ENCODE results near the gene NOD1. TPM values are rescaled to one million over a fixed set of nuclear protein-coding genes. Genes with fewer than 3 reads are reported as not detected.
"Not testable (repeated sequence)": the region's sequence is repeated elsewhere in the genome, so short reads cannot be mapped to it uniquely, and the experiment has no call there.

Gene NOD1, protein sequence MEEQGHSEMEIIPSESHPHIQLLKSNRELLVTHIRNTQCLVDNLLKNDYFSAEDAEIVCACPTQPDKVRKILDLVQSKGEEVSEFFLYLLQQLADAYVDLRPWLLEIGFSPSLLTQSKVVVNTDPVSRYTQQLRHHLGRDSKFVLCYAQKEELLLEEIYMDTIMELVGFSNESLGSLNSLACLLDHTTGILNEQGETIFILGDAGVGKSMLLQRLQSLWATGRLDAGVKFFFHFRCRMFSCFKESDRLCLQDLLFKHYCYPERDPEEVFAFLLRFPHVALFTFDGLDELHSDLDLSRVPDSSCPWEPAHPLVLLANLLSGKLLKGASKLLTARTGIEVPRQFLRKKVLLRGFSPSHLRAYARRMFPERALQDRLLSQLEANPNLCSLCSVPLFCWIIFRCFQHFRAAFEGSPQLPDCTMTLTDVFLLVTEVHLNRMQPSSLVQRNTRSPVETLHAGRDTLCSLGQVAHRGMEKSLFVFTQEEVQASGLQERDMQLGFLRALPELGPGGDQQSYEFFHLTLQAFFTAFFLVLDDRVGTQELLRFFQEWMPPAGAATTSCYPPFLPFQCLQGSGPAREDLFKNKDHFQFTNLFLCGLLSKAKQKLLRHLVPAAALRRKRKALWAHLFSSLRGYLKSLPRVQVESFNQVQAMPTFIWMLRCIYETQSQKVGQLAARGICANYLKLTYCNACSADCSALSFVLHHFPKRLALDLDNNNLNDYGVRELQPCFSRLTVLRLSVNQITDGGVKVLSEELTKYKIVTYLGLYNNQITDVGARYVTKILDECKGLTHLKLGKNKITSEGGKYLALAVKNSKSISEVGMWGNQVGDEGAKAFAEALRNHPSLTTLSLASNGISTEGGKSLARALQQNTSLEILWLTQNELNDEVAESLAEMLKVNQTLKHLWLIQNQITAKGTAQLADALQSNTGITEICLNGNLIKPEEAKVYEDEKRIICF
- 10 to 100 TPM; 16.2 to 47.0 TPM for total RNA-seq

DNA sequence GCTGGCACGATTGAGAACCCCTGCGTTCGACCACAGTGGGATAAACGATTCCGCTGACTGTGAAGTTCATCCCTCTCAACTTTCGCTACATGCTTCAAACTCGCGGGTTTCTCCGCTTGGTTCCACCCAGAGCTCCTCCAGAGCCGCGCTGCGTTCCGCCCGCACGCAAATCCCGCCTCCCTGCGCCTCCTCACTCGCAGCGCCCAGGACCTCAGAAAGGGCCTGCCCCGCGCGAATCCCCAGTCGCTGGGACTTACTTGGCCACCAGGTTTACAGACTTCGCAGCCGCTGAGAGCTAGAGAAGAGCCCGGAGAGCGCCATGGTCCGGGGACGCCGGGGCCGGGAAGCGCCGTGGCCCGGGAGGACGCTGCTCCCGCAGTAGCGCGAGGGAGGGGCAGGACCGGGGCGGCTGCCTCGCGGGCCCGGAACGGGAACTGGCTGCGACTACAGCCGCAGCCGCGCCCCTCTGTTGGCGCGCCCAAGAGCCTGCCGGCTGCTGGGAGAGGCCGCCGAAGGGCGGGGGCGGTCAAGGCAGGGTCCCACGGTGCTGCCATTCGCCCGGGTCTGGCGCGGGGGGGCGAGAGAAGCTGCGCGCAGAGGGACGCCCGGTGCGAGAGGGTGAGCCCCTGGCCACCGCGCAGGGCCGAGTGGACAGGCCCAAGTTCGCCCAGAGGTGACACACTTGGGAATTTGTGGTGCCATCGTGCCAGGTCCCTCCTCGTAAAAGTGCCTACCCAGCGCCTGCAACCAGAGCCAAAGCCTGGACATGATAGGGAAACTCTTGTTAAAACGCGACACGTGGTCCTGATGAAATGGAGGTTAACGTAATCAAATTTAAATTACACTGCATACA lies at the start of gene NOD1:
NOD1 (minus strand) TSS at position 436 of the 853 bp plus-strand sequence. CDS start 21,863 bp downstream, outside the sequence.
- Histone ChIP-seq H3K4me1 (ENCODE audit: control insufficient read depth in 1 of 2, low read depth in 2 of 2) (peaks cover 17 to 53% of the 10 kb centered on the region in 2 donors), H3K27me3 (replicated peaks; ENCODE audit: insufficient read depth) (no peaks in the 10 kb centered on the region), H3K36me3 (no peaks in the 10 kb centered on the region), H3K4me3 (peak within 1 kb of the TSS; percentile 81), H3K9me3 (no peaks in the 10 kb centered on the region), H3K27ac (peak within 1 kb of the TSS; percentile 91 to 94)
- no peak for DNase-seq (ENCODE audit: low spot score)
- TF ChIP-seq, protein P1, sequence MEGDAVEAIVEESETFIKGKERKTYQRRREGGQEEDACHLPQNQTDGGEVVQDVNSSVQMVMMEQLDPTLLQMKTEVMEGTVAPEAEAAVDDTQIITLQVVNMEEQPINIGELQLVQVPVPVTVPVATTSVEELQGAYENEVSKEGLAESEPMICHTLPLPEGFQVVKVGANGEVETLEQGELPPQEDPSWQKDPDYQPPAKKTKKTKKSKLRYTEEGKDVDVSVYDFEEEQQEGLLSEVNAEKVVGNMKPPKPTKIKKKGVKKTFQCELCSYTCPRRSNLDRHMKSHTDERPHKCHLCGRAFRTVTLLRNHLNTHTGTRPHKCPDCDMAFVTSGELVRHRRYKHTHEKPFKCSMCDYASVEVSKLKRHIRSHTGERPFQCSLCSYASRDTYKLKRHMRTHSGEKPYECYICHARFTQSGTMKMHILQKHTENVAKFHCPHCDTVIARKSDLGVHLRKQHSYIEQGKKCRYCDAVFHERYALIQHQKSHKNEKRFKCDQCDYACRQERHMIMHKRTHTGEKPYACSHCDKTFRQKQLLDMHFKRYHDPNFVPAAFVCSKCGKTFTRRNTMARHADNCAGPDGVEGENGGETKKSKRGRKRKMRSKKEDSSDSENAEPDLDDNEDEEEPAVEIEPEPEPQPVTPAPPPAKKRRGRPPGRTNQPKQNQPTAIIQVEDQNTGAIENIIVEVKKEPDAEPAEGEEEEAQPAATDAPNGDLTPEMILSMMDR (IDR thresholded peaks at IDR 0.05), result peak; percentile 24
- ATAC-seq (ENCODE audit: insufficient number of reproducible peaks, low FRiP score, low read depth), result peak; percentile 63

GRCh38 chr7:30527297-30527696 lies 48.7 kb upstream of the NOD1 start:
- DNase-seq (ENCODE audit: low spot score); H3K4me3 ChIP-seq; ATAC-seq (ENCODE audit: insufficient number of reproducible peaks, low FRiP score, low read depth); H3K4me1 ChIP-seq (ENCODE audit: control insufficient read depth in 1 of 2, low read depth in 2 of 2); H3K27ac ChIP-seq; H3K27me3 ChIP-seq (replicated peaks; ENCODE audit: insufficient read depth); H3K36me3 ChIP-seq; H3K9me3 ChIP-seq: not testable (repeated sequence)

DNA sequence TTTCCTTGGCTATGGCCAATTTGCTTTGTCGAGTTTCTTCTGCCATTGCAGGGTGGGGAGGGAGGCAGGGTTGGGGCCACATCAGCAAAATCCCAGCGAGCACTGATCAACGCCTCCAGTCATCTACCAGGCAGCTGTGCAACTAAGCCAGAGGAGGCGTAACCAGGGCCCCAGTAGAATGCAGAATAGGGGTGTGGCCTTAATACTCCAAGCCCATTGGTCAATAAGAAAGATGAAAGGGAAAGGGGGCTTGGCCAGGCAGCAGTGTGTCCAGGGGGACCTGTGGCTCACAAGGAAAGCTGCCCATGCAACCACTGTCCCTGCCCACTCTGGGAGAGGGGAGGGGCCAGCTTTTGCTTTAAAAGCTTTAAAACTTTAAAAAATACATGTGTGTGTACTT lies 47.6 kb upstream of the NOD1 start:
- ATAC-seq (ENCODE audit: insufficient number of reproducible peaks, low FRiP score, low read depth), result no peak
- Histone ChIP-seq H3K36me3 (no peaks in the 10 kb centered on the region), H3K4me1 (ENCODE audit: control insufficient read depth in 1 of 2, low read depth in 2 of 2) (no peaks in the 10 kb centered on the region), H3K4me3 (no peak overlapping the region), H3K27ac (no peak overlapping the region), H3K9me3 (no peaks in the 10 kb centered on the region), H3K27me3 (replicated peaks; ENCODE audit: insufficient read depth) (no peaks in the 10 kb centered on the region)
- no peak for DNase-seq (ENCODE audit: low spot score)
- TF ChIP-seq, protein P1 (IDR thresholded peaks at IDR 0.05), result no peak

- H3K9me3 ChIP-seq, result no peaks in the 10 kb centered on the region
- H3K27me3 ChIP-seq (replicated peaks; ENCODE audit: insufficient read depth), result no peaks in the 10 kb centered on the region
- TF ChIP-seq, protein P1 (IDR thresholded peaks at IDR 0.05), result no peak
- no peak for DNase-seq (ENCODE audit: low spot score)
- H3K4me3 ChIP-seq, result no peak overlapping the region
- no peak overlapping the region for H3K27ac ChIP-seq
- no peak for ATAC-seq (ENCODE audit: insufficient number of reproducible peaks, low FRiP score, low read depth)
- H3K36me3 ChIP-seq, result no peaks in the 10 kb centered on the region
- no peaks in the 10 kb centered on the region for H3K4me1 ChIP-seq (ENCODE audit: control insufficient read depth in 1 of 2, low read depth in 2 of 2)
These were observed 46.8 kb upstream of the NOD1 start for GRCh38 chr7:30525429-30525828.

DNA sequence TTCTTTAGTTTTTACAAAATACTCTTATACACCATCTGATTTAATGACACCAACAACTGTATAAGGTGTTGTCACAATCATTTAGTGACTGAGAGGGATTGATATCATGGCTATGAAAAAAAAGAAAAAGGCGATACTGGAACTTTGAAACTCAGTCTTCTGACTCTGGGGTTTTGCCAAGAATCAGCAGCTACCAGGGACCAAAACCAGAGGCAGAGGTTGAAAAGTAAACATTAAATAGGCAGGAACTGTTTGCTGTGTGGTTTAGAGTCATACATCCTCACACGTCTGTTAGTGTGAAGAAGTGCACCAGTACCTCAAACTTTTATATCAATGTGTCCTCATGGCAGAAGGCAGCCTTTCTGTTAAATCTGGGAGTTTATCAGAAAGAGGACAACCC lies 46.0 kb upstream of the NOD1 start:
- no peak for ATAC-seq (ENCODE audit: insufficient number of reproducible peaks, low FRiP score, low read depth)
- no peaks in the 10 kb centered on the region for H3K4me1 ChIP-seq (ENCODE audit: control insufficient read depth in 1 of 2, low read depth in 2 of 2)
- TF ChIP-seq, protein P1 (IDR thresholded peaks at IDR 0.05), result no peak

More for the DNA sequence above, 46.0 kb upstream of the NOD1 start:
- Histone ChIP-seq H3K4me3 (no peak overlapping the region), H3K36me3 (no peaks in the 10 kb centered on the region), H3K9me3 (no peaks in the 10 kb centered on the region), H3K27me3 (replicated peaks; ENCODE audit: insufficient read depth) (no peaks in the 10 kb centered on the region), H3K27ac (no peak overlapping the region)
- DNase-seq (ENCODE audit: low spot score), result no peak

Data from thoracic aorta (tissue), 2 donors.